LoVo (cell line): ENCODE measurements around the gene PGBD5.

Experiments used
- DNase-seq: peaks from one replicate; pipeline ENCODE4 v3.0.0-alpha.2; 2016; ENCODE audit warnings: low spot score

PGBD5 gene

GRCh38 chr1:230300322-230301301 is 125.5 kb downstream of the PGBD5 start:
- DNase-seq: no peak

GRCh38 chr1:230299191-230300006 is 126.7 kb downstream of the PGBD5 start:
- no peak for DNase-seq

- no peak for DNase-seq
These were observed 130.8 kb downstream of the PGBD5 start for GRCh38 chr1:230295367-230295766.

GRCh38 chr1:230293390-230293700 is 132.8 kb downstream of the PGBD5 start:
- no peak for DNase-seq

DNA sequence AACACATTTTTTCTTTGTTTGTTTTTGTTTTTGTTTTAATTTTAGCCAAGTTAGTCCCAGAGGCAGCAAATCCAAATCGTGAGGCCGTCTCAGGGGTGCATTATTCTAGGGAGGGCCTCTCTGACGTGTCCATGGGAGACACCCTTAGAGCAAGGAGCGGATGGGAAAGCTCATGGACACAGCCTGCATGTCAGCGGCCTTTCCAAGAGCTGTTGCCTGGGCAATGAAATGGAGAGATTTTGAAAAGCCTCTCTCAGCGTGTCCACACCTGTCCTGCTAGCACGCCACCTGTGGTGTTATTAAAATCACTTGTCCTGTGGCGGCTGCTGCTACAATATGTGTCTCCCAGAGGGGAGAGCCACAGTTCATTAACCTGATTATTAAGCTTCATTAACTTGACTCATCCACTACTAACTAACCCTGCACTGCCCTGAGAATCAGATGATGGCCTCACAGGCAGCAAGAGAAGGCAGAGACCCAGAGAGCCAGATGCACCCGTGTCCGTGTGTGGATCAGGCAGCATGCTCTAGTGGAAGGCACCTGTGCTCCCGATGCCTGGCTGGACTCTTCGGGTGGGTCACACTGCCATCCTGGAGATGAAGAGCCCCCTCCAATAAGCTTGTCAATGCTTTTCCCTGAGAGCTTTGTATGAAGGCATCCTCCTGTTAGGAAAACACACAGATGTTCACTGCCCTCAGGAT is 133.3 kb downstream of the PGBD5 start:
- no peak for DNase-seq

- no peak for DNase-seq
These were observed 134.2 kb downstream of the PGBD5 start for GRCh38 chr1:230291731-230292620.

GRCh38 chr1:230289350-230289644 is 136.8 kb downstream of the PGBD5 start:
- no peak for DNase-seq

GRCh38 chr1:230288641-230289349 is 137.3 kb downstream of the PGBD5 start:
- no peak for DNase-seq

GRCh38 chr1:230287674-230288315 is 138.3 kb downstream of the PGBD5 start:
- no peak for DNase-seq

DNA sequence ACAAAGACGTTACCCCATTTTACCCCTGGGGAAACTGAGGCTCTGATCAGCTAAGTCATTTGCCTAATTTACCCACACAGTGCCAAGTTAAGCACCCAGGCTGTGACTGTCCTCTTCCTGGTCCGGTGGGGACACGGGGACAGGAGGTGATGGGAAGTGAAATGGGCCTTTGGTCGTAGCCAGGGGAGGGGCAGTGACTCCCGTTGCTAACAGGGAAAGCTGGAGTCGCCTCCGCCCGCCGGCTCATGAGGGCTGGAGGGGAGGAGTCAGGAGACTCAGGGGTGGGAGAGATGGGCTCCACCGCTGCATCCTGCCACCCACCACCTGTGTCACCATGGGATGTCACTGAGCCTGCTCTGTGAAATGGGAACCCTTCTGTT is 139.3 kb downstream of the PGBD5 start:
- no peak for DNase-seq

GRCh38 chr1:230286166-230286889 is 139.8 kb downstream of the PGBD5 start:
- no peak for DNase-seq

GRCh38 chr1:230285351-230285750 is 140.8 kb downstream of the PGBD5 start:
- DNase-seq: no peak

GRCh38 chr1:230284891-230285290 is 141.2 kb downstream of the PGBD5 start:
- DNase-seq: no peak

DNA sequence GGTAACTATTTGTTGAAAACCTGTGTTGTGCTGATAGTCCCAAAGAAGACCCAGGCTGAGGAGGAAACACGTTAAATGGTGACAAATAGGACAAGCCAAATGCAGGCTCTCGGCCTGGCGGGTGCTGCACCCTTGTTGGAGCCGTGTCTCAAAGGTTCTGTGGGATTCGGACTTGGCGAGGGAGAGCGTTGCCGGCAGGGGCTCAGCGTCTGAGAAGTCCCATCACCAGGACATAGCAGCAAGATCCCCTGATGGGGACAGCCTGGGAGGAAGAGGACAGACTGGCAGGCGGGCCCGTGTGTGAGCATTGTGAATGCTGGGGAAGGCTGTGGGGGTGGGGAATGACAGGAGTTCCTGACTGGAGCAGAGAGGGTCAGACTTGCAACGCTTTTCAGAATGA is 142.5 kb downstream of the PGBD5 start:
- DNase-seq: no peak

DNA sequence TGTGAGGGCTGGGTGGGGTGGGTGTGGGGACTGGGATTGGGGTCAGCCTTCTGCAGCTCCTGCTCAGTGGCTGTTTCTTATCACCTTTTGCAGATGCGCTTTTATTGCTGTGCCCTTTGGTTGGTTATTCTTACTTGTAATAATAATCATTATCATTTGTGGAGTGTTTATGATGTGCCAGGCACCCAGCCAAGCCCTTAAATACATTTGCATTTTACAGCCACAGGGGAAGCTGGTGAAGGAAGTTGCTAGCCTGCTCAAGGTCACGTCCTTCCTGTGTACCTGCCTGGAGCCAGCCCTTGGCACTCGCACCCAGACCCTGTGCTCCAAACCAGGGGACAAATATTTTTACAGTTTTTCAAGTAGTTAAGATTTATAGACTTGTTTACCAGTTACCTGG is 144.0 kb downstream of the PGBD5 start:
- DNase-seq: peak; percentile 15

DNA sequence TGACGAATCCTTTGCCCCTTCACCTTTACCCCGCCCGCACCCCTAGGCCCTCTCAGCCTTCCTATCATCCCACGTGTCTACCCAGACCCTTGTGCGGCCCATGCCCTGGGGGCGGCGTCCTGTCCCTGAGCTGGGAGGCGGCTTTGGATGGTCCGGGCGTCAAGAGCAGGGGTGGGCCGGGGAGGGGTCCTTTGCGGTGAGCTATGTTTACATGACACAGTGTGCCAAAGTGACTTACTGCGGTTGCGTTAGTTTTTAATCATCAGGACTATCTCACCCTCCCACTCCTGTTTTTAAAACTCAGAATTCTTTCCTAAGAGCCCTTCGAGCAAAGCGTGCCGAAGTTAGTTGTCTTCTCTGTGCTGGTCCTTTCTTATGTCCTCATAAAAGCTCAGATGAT is 144.6 kb downstream of the PGBD5 start:
- no peak for DNase-seq

- DNase-seq: no peak
These were observed 145.2 kb downstream of the PGBD5 start for GRCh38 chr1:230280906-230281413.

DNA sequence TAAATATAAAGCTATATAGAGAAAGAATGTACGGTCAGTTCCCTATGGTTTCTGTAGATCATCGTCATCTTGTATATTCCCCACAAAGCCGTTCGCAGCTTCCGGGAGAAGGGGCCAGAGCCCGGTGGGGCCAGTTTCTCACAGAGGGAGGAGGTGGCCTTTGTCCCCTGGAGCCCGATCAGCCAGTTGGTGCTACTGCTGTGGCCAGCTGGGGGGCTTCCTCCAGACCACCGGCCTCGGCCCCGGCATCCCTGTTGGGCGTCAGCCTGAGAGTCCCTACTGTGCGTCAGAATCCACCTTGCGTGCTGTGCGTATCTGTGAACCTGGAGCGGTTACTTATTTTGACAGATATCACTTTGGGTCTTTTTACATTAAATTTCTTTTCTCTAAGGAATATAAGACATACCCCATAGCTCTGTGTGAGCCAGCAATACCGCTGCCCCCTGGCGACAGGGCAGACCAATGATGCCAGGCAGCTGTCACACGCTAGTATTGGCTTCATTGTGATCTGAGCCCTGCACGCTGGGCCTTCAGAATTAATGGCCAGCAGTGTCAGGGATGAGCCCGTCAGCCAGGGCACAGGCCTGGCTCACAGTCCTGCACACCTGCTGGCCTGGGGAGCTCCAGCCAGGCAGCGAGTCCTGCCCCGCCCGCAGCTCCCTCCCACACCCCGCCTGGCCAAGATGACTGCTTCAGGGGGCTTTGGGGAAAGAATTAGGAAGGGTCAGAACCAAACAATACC is 145.9 kb downstream of the PGBD5 start:
- DNase-seq: no peak

DNA sequence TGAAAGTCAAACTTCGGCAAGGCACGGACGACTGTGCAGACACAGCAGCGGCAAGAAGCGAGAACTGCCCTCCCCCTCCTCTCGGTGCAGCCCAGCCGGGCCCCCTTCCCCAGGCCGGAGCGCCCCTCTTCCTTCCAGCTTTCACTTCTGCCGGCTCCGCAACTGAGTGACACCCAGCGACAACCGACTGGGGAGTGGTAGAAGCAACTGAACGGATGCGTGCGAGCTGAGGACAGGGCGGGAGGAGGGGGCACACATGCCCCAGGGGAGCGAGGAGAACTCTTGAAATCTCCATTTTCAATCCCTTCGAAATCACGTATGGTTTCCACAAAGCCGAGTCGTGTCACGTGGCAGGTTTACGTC is 146.6 kb downstream of the PGBD5 start:
- DNase-seq: no peak
